Upper lobe of right lung (tissue), 1 donor: Measurements from ENCODE around the gene TBC1D22A. TPM values are rescaled to one million over a fixed set of nuclear protein-coding genes. Genes with fewer than 3 reads are reported as not detected.

ENCODE experiments used
- ATAC-seq: fragments of 200-7000 bp; cut with Tn5 transposase; one replicate; pipeline ENCODE4 v1.9.1; 2020; ENCODE audit warnings: mild to moderate bottlenecking, moderate library complexity
- DNase-seq: peaks from one replicate; pipeline ENCODE4 v3.0.0-alpha.2; 2020
- H3K27ac ChIP-seq: fragments of 200-600 bp; one replicate; pipeline ENCODE4 v1.8.0; 2022
- H3K27me3 ChIP-seq: fragments of 200-600 bp; one replicate; pipeline ENCODE4 v1.8.0; 2022; ENCODE audit warnings: mild to moderate bottlenecking
- H3K36me3 ChIP-seq: fragments of 200-600 bp; one replicate; pipeline ENCODE4 v1.8.0; 2022
- H3K4me1 ChIP-seq: fragments of 200-600 bp; one replicate; pipeline ENCODE4 v1.8.0; 2022
- H3K4me3 ChIP-seq: fragments of 200-600 bp; one replicate; pipeline ENCODE4 v1.8.0; 2022; ENCODE audit warnings: mild to moderate bottlenecking
- H3K9me3 ChIP-seq: fragments of 200-600 bp; one replicate; pipeline ENCODE4 v1.8.0; 2022
- intact Hi-C: fragments of 100-400 bp; cut with DNase I; formaldehyde crosslinking; loops from one replicate; pipeline ENCODE4 v1.11.0; 2022
- total RNA-seq: library from RNA; stranded (reverse); fragmentation: NEBNext Ultra II Directional; extraction: Animal tissue kit (Norgen Biotek cat#: 25700); gene quantifications from one replicate; pipeline ENCODE4 v1.2.1, GENCODE V29; 2021
- TF ChIP-seq, protein P1 (sequence below): fragments of 200-600 bp; IDR thresholded peaks from one replicate; pipeline ENCODE4 v1.8.0; 2022; ENCODE audit warnings: antibody characterized with exemption
- donor health status: DM: no; HTN: yes; CAD: no; lungs with severe emphysema.

Gene TBC1D22A
- total RNA-seq, 1 donor from 2014 or later: 31.3 TPM

DNA sequence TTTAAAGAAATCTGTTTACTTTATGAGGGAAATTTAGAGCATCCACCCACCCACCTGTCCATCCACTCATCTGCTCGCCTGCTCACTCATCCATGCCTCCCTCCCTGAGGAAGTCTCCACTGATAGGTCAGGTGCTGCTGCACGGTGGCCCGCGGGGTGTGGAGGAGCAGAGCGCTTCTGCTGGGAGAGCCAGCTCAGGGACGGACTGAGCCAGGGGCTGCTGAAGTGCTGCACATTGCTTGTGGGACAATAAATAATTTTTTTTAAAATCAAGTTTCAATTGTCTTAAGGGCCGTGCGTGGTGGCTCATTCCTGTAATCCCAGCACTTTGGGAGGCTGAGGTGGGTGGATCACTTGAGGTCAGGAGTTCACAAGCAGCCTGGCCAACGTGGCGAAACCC is 148.9 kb downstream of the TBC1D22A start:
- no peak overlapping the region for H3K4me3 ChIP-seq
- H3K36me3 ChIP-seq: peaks cover 33% of the 10 kb centered on the region
- H3K27ac ChIP-seq: no peak overlapping the region
- ATAC-seq: no peak
- H3K9me3 ChIP-seq: no peaks in the 10 kb centered on the region
- TF ChIP-seq, protein P1, sequence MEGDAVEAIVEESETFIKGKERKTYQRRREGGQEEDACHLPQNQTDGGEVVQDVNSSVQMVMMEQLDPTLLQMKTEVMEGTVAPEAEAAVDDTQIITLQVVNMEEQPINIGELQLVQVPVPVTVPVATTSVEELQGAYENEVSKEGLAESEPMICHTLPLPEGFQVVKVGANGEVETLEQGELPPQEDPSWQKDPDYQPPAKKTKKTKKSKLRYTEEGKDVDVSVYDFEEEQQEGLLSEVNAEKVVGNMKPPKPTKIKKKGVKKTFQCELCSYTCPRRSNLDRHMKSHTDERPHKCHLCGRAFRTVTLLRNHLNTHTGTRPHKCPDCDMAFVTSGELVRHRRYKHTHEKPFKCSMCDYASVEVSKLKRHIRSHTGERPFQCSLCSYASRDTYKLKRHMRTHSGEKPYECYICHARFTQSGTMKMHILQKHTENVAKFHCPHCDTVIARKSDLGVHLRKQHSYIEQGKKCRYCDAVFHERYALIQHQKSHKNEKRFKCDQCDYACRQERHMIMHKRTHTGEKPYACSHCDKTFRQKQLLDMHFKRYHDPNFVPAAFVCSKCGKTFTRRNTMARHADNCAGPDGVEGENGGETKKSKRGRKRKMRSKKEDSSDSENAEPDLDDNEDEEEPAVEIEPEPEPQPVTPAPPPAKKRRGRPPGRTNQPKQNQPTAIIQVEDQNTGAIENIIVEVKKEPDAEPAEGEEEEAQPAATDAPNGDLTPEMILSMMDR: no peak
- intact Hi-C loops: no loop called here
- H3K27me3 ChIP-seq: no peaks in the 10 kb centered on the region
- no peaks in the 10 kb centered on the region for H3K4me1 ChIP-seq
- DNase-seq: no peak

DNA sequence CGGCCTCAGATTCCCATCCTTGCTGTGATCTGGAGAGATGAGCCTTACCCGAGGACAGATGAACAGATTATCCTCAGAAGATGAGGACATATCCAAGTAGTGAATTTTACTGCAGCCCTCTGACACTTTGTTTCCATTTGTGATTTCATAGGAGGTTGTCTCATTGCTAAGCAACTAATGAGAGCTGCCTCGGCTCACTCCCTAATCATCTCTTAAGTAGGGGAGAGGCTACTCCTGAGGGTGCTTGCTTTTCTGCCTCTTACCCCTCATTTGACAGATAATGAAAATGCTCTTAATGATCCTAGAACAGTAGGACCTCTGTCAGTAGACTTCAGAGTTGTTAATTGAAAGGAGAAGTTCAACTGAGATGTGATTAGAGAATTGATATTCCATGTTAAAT is 150.9 kb downstream of the TBC1D22A start:
- H3K4me1 ChIP-seq: no peaks in the 10 kb centered on the region
- intact Hi-C loops: no loop called here
- H3K27ac ChIP-seq: no peak overlapping the region
- ATAC-seq (no peak), DNase-seq (no peak)
- no peak overlapping the region for H3K4me3 ChIP-seq
- no peaks in the 10 kb centered on the region for H3K27me3 ChIP-seq
- no peaks in the 10 kb centered on the region for H3K9me3 ChIP-seq
- H3K36me3 ChIP-seq: peaks cover 30% of the 10 kb centered on the region
- TF ChIP-seq, protein P1: no peak

DNA sequence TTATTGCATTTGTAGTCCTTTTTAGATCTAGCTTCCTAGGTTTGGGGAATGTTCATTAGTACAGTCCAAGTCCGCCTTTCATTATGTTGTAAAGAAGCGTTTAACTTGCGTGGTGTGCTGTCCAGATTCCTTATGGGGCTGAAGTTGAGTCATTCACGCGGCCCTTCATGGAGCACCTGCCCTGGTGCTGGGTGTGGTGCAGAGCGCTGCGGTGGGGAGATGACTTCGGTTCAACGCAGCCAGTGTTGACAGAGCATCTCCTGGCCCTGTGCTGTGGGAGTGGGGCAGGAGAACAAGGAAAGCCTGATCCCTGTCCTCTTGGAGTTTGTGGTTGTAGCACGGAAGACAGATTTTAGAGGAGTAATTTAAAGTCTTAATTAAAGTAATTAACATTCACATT is 152.0 kb downstream of the TBC1D22A start:
- no peak for DNase-seq
- peaks cover 35% of the 10 kb centered on the region for H3K36me3 ChIP-seq
- no peak for ATAC-seq

DNA sequence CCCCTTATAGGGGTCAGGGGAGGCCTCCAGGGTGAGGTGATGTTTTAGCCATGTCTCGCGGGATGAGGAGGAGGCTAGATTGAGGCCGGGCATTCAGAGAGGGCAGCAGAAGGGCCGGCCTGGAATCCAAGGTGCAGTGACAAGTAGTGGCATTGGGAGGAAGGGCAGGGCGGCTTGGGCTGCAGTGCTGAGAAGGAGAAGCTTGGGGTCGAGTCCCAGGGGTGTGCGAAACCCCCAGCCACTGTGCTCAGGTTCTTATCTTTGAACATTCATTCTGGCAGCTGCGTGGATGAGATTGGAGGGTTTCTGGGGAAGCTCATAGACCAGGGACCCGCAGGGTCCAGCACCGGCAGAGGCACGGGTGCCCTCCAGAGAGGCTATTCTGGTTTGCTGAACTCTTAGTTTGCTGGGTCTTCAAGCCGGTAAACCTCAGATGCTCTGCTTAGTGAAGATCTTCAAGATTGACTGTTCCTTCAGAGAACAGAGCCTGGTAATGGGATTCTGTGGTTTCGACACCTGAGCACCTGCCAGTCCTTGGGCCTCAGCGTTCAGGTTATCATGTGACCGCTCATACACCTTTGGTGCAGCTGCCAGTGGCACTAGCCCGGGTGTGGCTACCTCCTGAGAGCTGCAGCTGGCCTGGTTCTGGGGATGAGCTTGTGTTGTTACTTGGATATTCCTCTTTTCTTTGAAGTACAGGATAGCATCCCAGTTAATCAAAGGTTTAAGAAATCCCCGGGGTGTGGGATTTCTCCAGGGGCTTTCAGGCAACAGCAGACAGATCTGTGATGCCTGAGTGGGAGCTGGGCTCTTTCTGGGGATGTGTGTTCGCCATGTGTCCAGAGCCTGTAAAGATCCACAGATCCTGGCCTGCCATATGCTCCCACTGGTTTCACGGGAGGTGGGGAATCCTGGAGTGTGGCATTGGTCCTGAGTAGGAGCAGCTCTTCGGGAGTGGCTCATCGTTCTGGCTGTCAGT is 152.8 kb downstream of the TBC1D22A start:
- Histone ChIP-seq H3K36me3 (peaks cover 38% of the 10 kb centered on the region), H3K27ac (no peak overlapping the region), H3K9me3 (no peaks in the 10 kb centered on the region), H3K27me3 (no peaks in the 10 kb centered on the region), H3K4me1 (no peaks in the 10 kb centered on the region), H3K4me3 (no peak overlapping the region)
- no peak for ATAC-seq
- no peak for DNase-seq
- intact Hi-C loops: no loop called here
- TF ChIP-seq, protein P1: no peak

More for the DNA sequence above, 152.0 kb downstream of the TBC1D22A start:
- TF ChIP-seq, protein P1: no peak
- H3K27me3 ChIP-seq: no peaks in the 10 kb centered on the region
- no peak overlapping the region for H3K4me3 ChIP-seq
- H3K9me3 ChIP-seq: no peaks in the 10 kb centered on the region
- H3K4me1 ChIP-seq: no peaks in the 10 kb centered on the region
- intact Hi-C loops: no loop called here
- no peak overlapping the region for H3K27ac ChIP-seq

DNA sequence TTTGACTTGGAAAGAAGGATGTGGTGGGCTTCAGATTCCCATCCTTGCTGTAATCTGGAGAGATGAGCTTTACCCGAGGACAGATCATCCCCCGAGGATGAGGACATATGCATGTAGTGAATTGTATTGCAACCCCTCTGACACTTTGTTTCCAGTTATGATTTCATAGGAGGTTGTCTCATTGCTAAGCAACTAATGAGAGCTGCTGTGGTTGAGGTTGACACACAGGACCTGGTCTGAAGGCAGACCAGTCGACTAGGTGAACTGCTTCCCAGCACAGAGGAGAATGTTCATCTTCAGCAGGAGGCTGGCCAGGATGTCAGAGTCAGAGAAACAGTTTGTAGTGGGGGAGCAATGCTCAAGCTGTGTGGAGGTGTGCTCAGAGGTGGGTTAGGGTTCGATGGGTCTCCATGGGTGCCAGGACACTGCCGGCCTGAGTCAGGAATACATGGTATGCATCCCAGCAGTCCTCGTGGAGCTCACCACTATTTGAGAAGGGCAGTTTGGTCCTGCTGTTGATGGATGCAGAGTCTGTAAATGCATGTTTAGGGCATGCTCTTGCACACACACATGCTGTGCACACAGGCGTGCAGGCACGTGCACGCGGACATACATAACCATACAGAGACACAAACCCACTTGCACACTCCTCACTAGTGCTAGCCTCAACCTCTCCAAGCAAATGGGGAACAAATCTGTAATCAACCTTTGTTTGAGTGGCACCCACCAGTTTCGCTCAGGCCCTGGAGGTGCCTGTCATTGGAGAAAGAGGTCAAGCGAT is 153.7 kb downstream of the TBC1D22A start:
- ATAC-seq: no peak
- Histone ChIP-seq H3K4me1 (no peaks in the 10 kb centered on the region), H3K36me3 (peaks cover 38% of the 10 kb centered on the region), H3K9me3 (no peaks in the 10 kb centered on the region), H3K4me3 (no peak overlapping the region), H3K27ac (no peak overlapping the region), H3K27me3 (no peaks in the 10 kb centered on the region)
- intact Hi-C loops: no loop called here
- TF ChIP-seq, protein P1: no peak
- DNase-seq: peak; percentile 26
